ENCODE measurements around the gene PPIE.
A peak's percentile ranks its signal among the peaks of the same experiment; 100 is the strongest.
"Not testable (repeated sequence)": the region's sequence is repeated elsewhere in the genome, so short reads cannot be mapped to it uniquely, and the experiment has no call there.

The PPIE gene

DNA sequence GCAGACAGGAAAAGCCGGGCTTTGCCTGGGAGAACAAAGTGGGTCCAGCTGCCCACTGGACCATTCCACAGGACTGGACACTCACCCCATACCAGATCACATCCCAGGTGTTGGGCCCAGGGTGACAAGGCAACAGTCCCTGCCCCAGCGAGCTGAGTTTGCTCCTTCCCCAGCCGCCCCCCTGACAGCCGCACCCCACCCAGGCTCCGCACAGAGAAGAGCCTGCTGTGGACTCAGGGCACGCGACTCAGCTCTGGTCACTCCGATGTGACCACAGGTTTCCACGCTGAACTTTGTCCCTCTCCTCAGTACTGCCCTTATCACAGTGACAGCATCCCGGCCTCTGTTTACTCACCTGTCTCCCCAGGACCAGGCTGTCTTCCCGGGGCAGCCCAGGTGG, 48.8 kb downstream of the PPIE start:
- Mint-ChIP-seq H3K36me3 (ENCODE audit: low read depth) (no peaks in the 10 kb centered on the region), H3K27me3 (ENCODE audit: low read depth, poor library complexity) (peaks cover 80% of the 10 kb centered on the region), H3K27ac (no peak overlapping the region), H3K4me1 (no peaks in the 10 kb centered on the region), H3K4me3 (peak overlapping the region; percentile 59), H3K9me3 (peaks cover under 1% of the 10 kb centered on the region)
- no peak for TF ChIP-seq CTCF (IDR thresholded peaks at IDR 0.05)
- no peak for DNase-seq

DNA sequence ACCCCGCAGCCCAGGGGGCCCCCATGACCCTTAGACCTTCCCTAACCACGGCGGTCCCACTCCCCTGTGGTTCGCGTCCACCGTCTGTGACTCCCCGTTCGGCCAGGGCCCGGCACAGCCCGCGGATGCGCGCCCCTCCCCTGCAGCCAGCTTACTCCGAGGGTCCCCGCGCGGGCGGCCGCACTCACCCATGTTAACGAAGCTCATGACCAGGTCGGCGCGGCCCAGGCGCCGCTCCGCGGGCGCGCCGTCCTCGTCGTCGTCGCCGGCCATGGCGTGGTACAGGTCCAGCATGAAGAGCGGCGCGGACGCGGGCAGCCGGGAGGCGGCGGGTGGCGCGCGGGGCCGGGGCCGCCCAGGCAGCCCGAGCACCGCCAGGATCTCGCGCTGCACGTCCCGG, 49.3 kb downstream of the PPIE start:
- peak; percentile 48 for DNase-seq
- peaks cover 80% of the 10 kb centered on the region for H3K27me3 Mint-ChIP-seq (ENCODE audit: low read depth, poor library complexity)
- not testable (repeated sequence) for H3K27ac Mint-ChIP-seq; H3K4me3 Mint-ChIP-seq; H3K9me3 Mint-ChIP-seq; H3K36me3 Mint-ChIP-seq (ENCODE audit: low read depth); H3K4me1 Mint-ChIP-seq

- Mint-ChIP-seq H3K9me3 (peaks cover 4% of the 10 kb centered on the region), H3K27ac (no peak overlapping the region), H3K4me1 (no peaks in the 10 kb centered on the region), H3K27me3 (ENCODE audit: low read depth, poor library complexity) (peaks cover 80% of the 10 kb centered on the region), H3K36me3 (ENCODE audit: low read depth) (no peaks in the 10 kb centered on the region), H3K4me3 (no peak overlapping the region)
- DNase-seq = peak; percentile 50
- TF ChIP-seq CTCF (IDR thresholded peaks at IDR 0.05) = no peak
Observed at GRCh38 chr1:39788426-39788757, 49.7 kb downstream of the PPIE start.

- H3K27ac Mint-ChIP-seq = no peak within 1 kb of the TSS
- H3K36me3 Mint-ChIP-seq (ENCODE audit: low read depth) = no peaks in the 10 kb centered on the region
- H3K9me3 Mint-ChIP-seq = peaks cover 4% of the 10 kb centered on the region
- TF ChIP-seq CTCF (IDR thresholded peaks at IDR 0.05) = no peak
- H3K4me3 Mint-ChIP-seq = peak within 1 kb of the TSS; percentile 73
- peak; percentile 48 for DNase-seq
- H3K27me3 Mint-ChIP-seq (ENCODE audit: low read depth, poor library complexity) = peaks cover 80% of the 10 kb centered on the region
- no peaks in the 10 kb centered on the region for H3K4me1 Mint-ChIP-seq
Observed at GRCh38 chr1:39788758-39789570, 50.3 kb downstream of the PPIE start, which contains the start of gene BMP8B. Gene BMP8B, minus strand, starts transcription at chr1:39788865. Its CDS starts 380 bp downstream, at chr1:39788485.

DNA sequence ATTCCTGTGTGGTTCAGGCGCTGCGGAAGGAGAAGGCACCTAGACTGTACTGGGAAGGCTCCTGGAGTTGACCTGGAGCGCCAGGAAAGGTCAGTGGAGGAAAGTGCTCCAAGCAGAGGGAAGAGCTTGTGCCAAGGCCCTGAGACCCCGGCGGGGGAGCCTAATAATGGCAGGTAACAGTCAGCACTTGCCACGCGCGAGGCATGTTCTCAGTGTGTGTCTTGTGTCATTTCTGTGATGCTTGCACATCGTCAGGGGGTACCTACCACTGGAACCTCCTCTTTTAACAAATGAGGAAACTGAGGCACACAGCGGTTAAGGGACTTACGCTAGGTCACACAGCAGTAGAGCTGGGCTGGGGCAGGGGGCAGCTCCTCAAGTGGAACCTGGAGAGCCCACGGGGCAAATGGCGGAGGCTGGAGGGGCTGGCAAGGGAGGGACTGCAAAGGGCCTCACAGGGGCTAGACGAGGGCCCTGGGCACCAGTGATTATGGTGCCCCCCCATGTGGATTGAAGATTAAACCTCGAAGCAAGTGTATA, 51.0 kb downstream of the PPIE start:
- H3K27ac Mint-ChIP-seq = no peak overlapping the region
- H3K36me3 Mint-ChIP-seq (ENCODE audit: low read depth) = no peaks in the 10 kb centered on the region
- peaks cover 4% of the 10 kb centered on the region for H3K9me3 Mint-ChIP-seq
- H3K27me3 Mint-ChIP-seq (ENCODE audit: low read depth, poor library complexity) = peaks cover 85% of the 10 kb centered on the region
- no peak for TF ChIP-seq CTCF (IDR thresholded peaks at IDR 0.05)
- peak overlapping the region; percentile 73 for H3K4me3 Mint-ChIP-seq
- no peak for DNase-seq
- no peaks in the 10 kb centered on the region for H3K4me1 Mint-ChIP-seq

DNA sequence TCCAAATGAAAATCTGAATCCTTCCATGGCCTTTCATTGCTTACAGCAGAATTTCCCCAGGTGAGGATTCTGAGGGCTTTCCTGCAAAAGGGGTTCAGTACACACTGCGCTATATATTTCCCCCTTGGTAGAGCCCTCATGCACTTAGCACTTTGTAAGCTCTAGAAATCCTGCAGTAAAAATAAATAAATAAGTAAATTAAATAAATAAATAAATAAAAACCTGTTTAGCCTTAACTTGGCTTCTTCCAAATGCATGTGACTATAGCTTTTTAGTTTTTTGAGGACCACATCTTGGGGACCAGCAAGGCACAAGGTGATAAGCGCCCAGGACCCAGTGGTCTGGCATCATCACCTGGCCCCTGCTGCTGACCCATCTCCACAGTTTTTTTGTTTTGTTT, 53.2 kb downstream of the PPIE start:
- Mint-ChIP-seq H3K4me1 (no peaks in the 10 kb centered on the region), H3K9me3 (peaks cover 4% of the 10 kb centered on the region), H3K4me3 (no peak overlapping the region), H3K27ac (no peak overlapping the region), H3K36me3 (ENCODE audit: low read depth) (no peaks in the 10 kb centered on the region), H3K27me3 (ENCODE audit: low read depth, poor library complexity) (peaks cover 86% of the 10 kb centered on the region)
- no peak for TF ChIP-seq CTCF (IDR thresholded peaks at IDR 0.05)
- DNase-seq = no peak
